Lower leg skin (tissue), 4 donors: ENCODE measurements around the gene TMEM126B. TPM values are rescaled to one million over a fixed set of nuclear protein-coding genes. Genes with fewer than 3 reads are reported as not detected.

Experiments used
- DNase-seq, 2 donors: peaks; one replicate each; pipeline ENCODE4 v3.0.0-alpha.2; 2019; ENCODE audit warnings: low spot score in 2 of 2
- H3K4me3 ChIP-seq: fragments of 200-600 bp; sonication (generic); 2 replicates; pipeline ENCODE4 v1.5.1; 2017; ENCODE audit warnings: mild to moderate bottlenecking, low read depth; ENCODE audit not compliant: poor library complexity, severe bottlenecking
- CTCF ChIP-seq, 3 donors: fragments of 450-650 bp; IDR thresholded peaks; one replicate each; pipeline ENCODE4 v1.5.1; 2016; ENCODE audit warnings: antibody characterized with exemption in 3 of 3, mild to moderate bottlenecking in 3 of 3, moderate library complexity in 2 of 3
- POLR2A ChIP-seq, 2 donors: fragments of 450-650 bp; IDR thresholded peaks; one replicate each; pipeline ENCODE4 v1.6.1; 2016 to 2017; ENCODE audit warnings: antibody characterized with exemption in 2 of 2, mild to moderate bottlenecking in 1 of 2, moderate library complexity in 1 of 2
- WGBS, 2 donors: methylation state at CpG; one replicate each; pipeline ENCODE4 v1.1.5; 2018; 5-methylcytosine and 5-hydroxymethylcytosine counted together
- intact Hi-C: fragments of 100-400 bp; cut with DNase I; formaldehyde crosslinking; loops from one replicate; pipeline ENCODE4 v1.15.0; 2023; ENCODE audit warnings: low total_unique reads
- total RNA-seq, 4 donors: library from RNA; depleted of rRNA; stranded (reverse); fragments of >200 nt; gene quantifications; one replicate each; pipeline ENCODE4 v1.1.0, GENCODE V29; 2016

Gene TMEM126B
- total RNA-seq, 4 donors from 2014 or later: 22.3 to 42.0 (median 23.6) TPM

- intact Hi-C loops: no loop called here
- 79 to 85% methylated on average over 3 of the region's 3 CpGs for WGBS, 2 donors
- TF ChIP-seq POLR2A (IDR thresholded peaks at IDR 0.05) (no peak), CTCF (IDR thresholded peaks at IDR 0.05) (no peak)
Measured at GRCh38 chr11:85634747-85635146, 6.4 kb downstream of the TMEM126B start.

GRCh38 chr11:85643191-85643614, 14.8 kb downstream of the TMEM126B start:
- TF ChIP-seq CTCF (IDR thresholded peaks at IDR 0.05) (no peak), POLR2A (IDR thresholded peaks at IDR 0.05) (no peak)
- 30 to 37% methylated on average over 2 of the region's 2 CpGs for WGBS, 2 donors
- no peak for DNase-seq
- no peak overlapping the region for H3K4me3 ChIP-seq
- intact Hi-C loops: no loop called here

More at GRCh38 chr11:85634747-85635146, 6.4 kb downstream of the TMEM126B start:
- no peak for DNase-seq
- H3K4me3 ChIP-seq: no peak overlapping the region

- no peak for TF ChIP-seq CTCF (IDR thresholded peaks at IDR 0.05)
- no peak for TF ChIP-seq POLR2A (IDR thresholded peaks at IDR 0.05)
- no peak for DNase-seq
- no peak overlapping the region for H3K4me3 ChIP-seq
- WGBS, 2 donors: 27 to 30% methylated on average over 2 of the region's 2 CpGs
- intact Hi-C loops: no loop called here
Measured at GRCh38 chr11:85647078-85647477, 18.7 kb downstream of the TMEM126B start.

GRCh38 chr11:85647604-85648299, 19.4 kb downstream of the TMEM126B start, which contains the start of gene TMEM126A:
TMEM126A (plus strand) TSS chr11:85647967; CDS start chr11:85650256, 2,289 bp downstream.
- intact Hi-C loops: no loop called here

GRCh38 chr11:85651118-85651517, 22.7 kb downstream of the TMEM126B start:
- intact Hi-C loops: no loop called here
- TF ChIP-seq POLR2A (IDR thresholded peaks at IDR 0.05): no peak
- no peak for TF ChIP-seq CTCF (IDR thresholded peaks at IDR 0.05)
- no peak for DNase-seq
- WGBS, 2 donors: 86 to 92% methylated on average over 1 of the region's 1 CpG
- H3K4me3 ChIP-seq: no peak overlapping the region

More at GRCh38 chr11:85647604-85648299, 19.4 kb downstream of the TMEM126B start, which contains the start of gene TMEM126A:
- TF ChIP-seq POLR2A (IDR thresholded peaks at IDR 0.05): no peak
- no peak for TF ChIP-seq CTCF (IDR thresholded peaks at IDR 0.05)
- H3K4me3 ChIP-seq: peak within 1 kb of the TSS; percentile 48
- peak; percentile 88 to 97 for DNase-seq
- WGBS, 2 donors: 0 to 1% methylated on average over 33 of the region's 33 CpGs
